GF-D8 (cell line): ENCODE data around the gene TACO1.

Experiments used
- DNase-seq: peaks from one replicate; lab custom pipeline; 2025; lab: John Stamatoyannopoulos, UW

The TACO1 gene

GRCh38 chr17:63600569-63601438 is at the start of gene TACO1:
Gene TACO1 (plus strand): TSS chr17:63600895. CDS start chr17:63601084, 189 bp downstream.
- peak; percentile 49 for DNase-seq

- DNase-seq: no peak
Observed at GRCh38 chr17:63552211-63552610, 48.5 kb upstream of the TACO1 start.

GRCh38 chr17:63555500-63556156 is 45.1 kb upstream of the TACO1 start:
- DNase-seq: peak; percentile 12

GRCh38 chr17:63557416-63557815 is 43.3 kb upstream of the TACO1 start:
- DNase-seq: no peak

- DNase-seq: no peak
Observed at GRCh38 chr17:63558441-63558840, 42.3 kb upstream of the TACO1 start.

- DNase-seq: no peak
Observed at GRCh38 chr17:63561819-63562218, 38.9 kb upstream of the TACO1 start.

DNA sequence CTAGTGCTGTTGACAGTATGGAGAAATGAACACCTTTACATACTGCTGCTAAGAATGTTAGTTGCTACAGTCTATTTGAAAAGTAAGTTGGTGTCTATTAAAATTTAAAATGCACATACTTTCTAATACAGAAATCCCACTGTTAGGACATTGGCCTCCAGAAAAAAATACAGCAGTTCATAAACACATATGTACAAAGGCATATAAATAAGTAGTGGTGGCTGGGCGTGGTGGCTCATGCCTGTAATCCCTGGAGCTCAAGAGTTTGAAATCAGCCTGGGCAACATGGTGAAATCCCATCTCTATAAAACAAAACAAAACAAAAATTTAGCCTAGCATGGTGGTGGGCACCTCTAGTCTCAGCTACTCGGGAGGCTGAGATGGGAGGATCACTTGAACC is 37.4 kb upstream of the TACO1 start:
- DNase-seq: no peak

- no peak for DNase-seq
Observed at GRCh38 chr17:63564562-63564961, 36.1 kb upstream of the TACO1 start.

- no peak for DNase-seq
Observed at GRCh38 chr17:63567229-63567628, 33.5 kb upstream of the TACO1 start.

GRCh38 chr17:63568563-63568962 is 32.1 kb upstream of the TACO1 start:
- DNase-seq: no peak

GRCh38 chr17:63571632-63572310 is 28.9 kb upstream of the TACO1 start:
- peak; percentile 31 for DNase-seq

GRCh38 chr17:63573634-63574033 is 27.1 kb upstream of the TACO1 start:
- no peak for DNase-seq

GRCh38 chr17:63578027-63578768 is 22.5 kb upstream of the TACO1 start:
- DNase-seq: no peak

DNA sequence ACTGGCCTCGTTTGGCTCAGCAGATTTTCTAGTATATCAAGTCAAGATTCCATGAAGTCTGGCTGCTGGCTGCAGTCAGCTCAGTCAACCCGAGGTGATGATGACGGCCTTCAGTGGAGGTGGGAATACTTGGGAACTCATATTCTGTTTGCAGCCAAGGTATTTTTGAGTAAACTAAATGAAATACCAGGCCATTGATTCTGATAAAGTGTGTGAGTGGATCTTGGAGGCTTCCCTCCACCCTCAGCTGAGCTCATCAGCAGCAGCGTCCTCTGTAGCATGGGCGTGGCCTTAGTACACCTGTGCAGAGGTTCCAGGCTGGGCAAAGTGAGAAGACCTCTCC is 22.0 kb upstream of the TACO1 start:
- no peak for DNase-seq

DNA sequence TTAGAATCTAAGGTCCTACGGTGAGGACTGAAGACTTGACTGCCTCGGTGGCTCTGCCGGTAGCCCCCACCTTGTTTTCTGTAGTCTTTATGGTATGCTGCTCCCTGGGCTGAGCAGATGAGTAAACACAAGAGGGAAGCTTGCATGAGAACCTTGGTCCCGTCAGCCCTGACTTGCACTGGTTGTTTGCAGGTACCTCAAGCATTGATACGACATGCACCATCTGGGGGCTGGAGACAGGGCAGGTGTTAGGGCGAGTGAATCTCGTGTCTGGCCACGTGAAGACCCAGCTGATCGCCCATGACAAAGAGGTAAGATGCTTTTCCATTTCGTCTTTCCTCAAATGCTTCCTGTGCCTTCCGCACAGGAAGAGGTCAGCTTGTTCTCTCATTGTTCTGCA is 21.1 kb upstream of the TACO1 start:
- no peak for DNase-seq

DNA sequence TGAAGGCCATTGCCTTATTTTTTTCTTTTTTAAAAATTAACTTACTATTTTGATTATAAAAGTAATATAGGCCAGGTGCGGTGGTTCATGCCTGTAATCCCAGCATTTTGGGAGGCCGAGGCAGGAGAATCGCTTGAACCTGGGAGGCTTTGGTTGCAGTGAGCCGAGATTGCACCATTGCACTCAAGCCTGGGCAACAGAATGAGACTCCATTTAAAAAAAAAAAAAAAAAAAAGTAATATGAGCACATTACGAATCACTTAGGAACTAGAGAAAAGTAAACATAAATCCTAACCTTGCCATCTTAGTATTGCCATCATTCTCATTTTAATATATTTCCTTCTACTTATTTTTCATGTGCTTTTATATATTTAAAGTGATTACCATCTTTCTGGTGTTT is 12.9 kb upstream of the TACO1 start:
- DNase-seq: no peak

DNA sequence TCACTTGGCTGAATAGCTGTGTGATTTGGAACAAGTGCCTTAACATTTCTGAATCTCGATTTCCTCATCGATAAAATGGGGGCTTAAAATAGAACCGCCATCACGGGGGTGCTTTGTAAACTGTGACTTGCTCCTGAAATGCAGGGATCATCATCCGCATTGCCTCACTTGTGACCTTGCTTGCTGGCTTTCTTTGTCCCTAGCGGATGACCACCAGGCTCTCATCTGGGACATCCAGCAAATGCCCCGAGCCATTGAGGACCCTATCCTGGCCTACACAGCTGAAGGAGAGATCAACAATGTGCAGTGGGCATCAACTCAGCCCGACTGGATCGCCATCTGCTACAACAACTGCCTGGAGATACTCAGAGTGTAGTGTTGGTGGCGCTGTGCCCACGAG is 11.9 kb upstream of the TACO1 start:
- DNase-seq: no peak

GRCh38 chr17:63589646-63590045 is 11.0 kb upstream of the TACO1 start:
- no peak for DNase-seq

GRCh38 chr17:63592797-63593196 is 7.9 kb upstream of the TACO1 start:
- DNase-seq: no peak

GRCh38 chr17:63595132-63595531 is 5.6 kb upstream of the TACO1 start:
- DNase-seq: no peak

DNA sequence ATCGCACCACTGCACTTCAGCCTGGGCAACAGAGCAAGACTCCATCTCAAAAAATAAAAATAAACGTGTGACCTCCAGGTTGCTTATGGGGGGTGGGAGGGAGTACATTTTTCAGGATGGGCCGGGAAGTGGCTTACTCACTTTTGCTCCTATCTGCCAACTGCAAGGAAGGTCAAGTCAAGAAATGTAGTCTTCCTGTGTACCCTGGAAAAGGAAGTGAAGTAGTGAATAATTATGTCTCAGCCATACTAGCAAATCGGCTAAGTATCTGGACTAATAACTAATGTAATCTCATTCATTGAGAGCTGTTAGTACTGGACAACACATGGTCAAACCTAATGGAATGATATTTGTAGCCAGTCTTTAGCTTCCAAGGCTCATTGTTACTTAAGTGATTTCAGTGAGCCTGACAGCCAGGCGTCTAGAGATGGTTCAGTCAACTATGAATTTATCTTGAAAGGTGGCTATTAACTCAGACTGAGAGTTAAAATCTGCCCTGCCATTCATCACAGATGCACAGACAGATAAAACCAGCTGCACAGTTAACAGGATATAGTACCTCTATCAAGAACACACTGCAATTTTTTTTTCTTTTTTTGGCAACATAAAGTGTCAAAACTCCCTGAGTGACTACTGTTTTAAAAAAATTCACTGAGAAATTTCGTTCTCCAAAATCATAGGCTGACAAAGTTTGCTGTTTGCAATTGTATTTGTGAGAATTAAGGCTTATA is 3.7 kb upstream of the TACO1 start:
- DNase-seq: no peak

DNA sequence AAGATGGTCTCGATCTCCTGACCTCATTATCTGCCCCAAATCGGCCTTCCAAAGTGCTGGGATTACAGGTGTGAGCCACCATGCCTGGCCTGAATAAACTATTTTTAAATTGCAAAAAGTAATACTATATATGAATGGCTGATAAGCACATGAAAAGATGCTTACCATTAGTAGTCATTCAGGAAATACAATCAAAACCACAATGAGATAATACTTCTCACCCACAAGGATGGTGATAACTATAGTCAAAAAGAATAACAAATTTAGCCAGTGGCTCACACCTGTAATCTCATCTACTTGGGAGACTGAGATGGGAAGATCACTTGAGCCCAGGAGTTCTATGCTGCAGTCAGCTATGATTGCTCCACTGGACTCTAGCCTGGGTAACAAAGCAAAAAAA is 2.4 kb upstream of the TACO1 start:
- DNase-seq: no peak
